Muscle of arm (tissue), 12 donors: ENCODE data around the gene ATAD3B. TPM values are rescaled to one million over a fixed set of nuclear protein-coding genes. Genes with fewer than 3 reads are reported as not detected.
"Not testable (repeated sequence)": the region's sequence is repeated elsewhere in the genome, so short reads cannot be mapped to it uniquely, and the experiment has no call there.

Experiments used
- DNase-seq: peaks from one replicate; pipeline ENCODE4 v3.0.0-alpha.2; 2013
- polyA plus RNA-seq, 12 donors: library from polyadenylated mRNA; unstranded; fragments of 120-200 nt; gene quantifications; one replicate each; pipeline ENCODE4 v1.2.1, GENCODE V29; 2013; ENCODE audit not compliant: insufficient read length in 12 of 12

ATAD3B gene
- polyA plus RNA-seq, 12 donors: 5.7 to 50.0 (median 10.4) TPM; not detected in 1

- no peak for DNase-seq
Measured at GRCh38 chr1:1449099-1449739, 22.3 kb upstream of the ATAD3B start, which contains the start of gene ATAD3C. ATAD3C (plus strand) TSS chr1:1449689; CDS start chr1:1450684, 995 bp downstream.

DNA sequence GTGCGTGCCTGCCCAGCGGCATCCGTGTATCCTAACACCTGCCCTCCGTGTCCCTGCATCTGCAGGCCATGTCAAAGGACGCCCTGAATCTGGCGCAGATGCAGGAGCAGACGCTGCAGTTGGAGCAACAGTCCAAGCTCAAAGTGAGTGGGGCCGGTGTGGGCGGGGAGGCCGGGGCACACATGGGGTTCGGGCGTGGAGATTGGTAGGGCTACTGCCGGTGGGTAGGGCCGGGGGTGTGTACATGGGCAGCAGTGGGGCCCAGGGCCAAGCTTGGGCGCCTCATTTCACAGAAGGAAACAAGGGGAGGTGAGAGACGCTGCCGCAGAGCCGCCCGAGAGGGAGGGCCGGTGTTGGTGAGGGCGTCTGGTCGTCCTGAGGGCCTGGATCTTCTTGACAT, 20.9 kb upstream of the ATAD3B start:
- not testable (repeated sequence) for DNase-seq

- DNase-seq: no peak
Measured at GRCh38 chr1:1451696-1452364, 19.7 kb upstream of the ATAD3B start.

DNA sequence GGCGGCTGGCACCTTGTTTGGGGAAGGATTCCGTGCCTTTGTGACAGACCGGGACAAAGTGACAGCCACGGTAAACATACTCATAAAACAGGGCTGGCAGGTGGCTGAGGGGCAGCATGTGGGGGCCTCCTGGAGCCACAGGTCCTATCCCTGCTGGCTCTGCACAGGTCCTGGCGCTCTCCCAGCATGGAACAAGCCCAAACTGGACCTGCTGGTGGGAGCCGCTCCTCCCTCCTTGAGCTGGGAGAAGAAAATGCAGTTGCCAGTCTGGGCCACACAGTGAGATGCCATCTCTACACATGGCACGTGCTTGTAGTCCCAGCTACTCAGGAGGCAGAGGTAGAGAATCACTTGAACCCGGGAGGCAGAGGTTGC, 19.2 kb upstream of the ATAD3B start:
- not testable (repeated sequence) for DNase-seq

DNA sequence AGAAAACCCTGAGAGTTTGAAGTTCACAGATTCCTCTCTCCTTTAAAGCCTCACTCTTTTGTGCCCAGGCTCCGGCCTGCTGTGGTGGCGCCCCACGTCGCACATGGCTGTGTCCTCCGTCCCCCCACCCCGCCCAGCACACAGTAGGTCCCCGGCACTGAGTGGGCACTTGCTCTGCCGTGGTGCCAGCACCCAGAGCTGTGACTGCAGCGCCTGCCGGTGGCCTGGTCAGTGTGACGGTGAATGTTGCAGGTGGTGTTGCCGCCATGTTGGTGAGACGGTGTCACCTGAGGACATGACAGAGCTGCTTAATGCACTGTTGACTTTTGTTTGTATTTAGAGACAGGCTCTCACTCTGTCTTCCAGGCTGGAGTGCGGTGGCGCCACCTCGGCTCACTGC, 18.7 kb upstream of the ATAD3B start:
- DNase-seq: no peak

DNA sequence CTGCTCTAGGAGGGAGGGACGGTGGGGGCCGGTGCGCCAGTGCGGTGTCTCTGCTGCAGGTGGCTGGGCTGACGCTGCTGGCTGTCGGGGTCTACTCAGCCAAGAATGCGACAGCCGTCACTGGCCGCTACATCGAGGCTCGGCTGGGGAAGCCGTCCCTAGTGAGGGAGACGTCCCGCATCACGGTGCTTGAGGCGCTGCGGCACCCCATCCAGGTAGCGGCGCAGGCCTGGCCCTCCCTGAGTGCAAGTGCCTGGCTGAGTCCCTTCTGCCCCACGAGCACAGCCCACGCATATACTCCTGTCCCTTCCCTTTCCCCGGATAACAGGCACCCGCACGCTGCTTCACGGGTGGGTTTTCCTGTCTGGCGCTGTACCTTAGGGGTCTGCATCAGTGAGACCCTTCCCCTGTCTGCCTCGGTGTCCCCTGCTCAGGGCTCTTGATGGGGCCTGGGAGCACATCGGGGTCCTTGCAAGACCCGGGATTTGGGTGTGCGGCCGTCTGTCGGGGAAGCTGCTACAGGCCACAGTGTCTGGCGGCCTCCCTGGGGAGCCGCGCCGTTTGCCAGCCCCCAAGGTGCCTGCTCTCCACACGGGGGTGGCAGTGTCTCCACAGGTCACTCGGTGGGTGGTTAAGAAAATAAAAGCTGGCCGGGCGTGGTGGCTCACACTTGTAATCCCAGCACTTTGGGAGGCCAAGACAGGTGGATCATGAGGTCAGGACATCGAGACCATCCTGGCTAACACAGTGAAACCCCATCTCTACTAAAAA, 17.1 kb upstream of the ATAD3B start:
- not testable (repeated sequence) for DNase-seq

GRCh38 chr1:1455366-1455884, 16.1 kb upstream of the ATAD3B start:
- DNase-seq: no peak

GRCh38 chr1:1455934-1456333, 15.6 kb upstream of the ATAD3B start:
- DNase-seq: not testable (repeated sequence)

DNA sequence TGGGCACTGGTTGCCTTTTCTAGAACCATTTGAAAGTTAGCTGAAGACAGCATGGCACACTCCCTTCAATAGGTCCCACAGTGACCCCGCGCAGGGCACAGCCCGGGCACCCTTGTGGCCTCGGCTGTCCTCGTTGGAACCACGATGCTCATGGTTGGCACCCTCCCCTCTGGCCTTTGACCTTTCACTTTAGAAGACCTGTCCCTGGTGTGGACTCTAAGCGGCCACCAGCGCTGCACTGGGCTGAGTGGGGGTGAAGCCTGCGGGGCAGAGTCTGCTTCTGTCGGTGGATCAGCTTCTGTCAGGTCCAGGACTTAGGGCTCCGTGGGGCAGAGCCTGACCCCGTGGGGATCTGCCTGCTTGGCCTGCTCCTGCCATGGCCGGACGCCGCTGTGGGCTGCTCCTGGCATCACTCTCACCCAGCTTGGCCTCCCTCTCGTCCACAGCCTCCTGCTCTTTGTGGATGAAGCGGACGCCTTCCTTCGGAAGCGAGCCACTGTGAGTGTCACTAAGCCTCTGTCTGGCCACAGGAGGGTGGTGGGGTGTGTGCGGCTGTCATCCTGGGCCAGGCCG, 14.8 kb upstream of the ATAD3B start:
- DNase-seq: not testable (repeated sequence)

DNA sequence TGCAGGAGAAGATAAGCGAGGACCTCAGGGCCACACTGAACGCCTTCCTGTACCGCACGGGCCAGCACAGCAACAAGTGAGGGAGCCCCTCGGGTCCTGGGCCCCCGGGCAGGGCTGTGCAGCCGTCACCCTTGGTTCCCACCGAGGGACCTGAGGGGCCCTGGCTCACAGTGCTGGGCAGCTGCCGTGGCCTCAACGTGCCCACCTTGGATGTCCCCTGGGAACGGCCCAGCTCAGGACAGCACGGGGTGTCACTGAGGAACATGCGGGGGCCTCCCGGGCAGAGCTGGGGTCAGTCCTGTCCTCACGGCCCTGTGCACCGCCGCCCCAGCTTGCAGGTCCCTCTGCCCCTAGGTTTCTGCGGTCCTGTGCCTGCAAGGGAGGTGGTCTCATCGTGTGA, 12.4 kb upstream of the ATAD3B start:
- not testable (repeated sequence) for DNase-seq

DNA sequence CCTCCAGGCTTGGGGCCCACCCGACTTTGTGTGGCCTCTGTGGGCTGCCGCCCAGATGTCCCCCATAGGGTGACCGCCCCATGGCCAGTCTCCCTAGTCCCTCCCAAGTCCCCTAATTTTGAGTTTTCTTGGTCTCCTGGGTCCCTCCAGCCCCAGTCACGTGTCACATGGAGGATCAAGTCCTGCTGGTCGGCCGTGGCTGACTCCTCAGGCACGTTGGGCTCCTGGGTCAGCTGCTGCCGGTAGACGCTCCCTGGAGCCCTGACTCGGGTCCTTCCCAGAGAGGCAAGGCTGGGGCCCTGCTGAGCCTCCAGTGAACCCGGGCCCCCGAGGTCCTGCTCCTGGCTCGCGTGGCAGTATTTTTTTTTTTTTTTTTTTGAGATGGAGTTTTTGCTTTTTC, 11.9 kb upstream of the ATAD3B start:
- not testable (repeated sequence) for DNase-seq

- no peak for DNase-seq
Measured at GRCh38 chr1:1460540-1461130, 10.9 kb upstream of the ATAD3B start.

- DNase-seq: no peak
Measured at GRCh38 chr1:1461721-1462317, 9.7 kb upstream of the ATAD3B start.

DNA sequence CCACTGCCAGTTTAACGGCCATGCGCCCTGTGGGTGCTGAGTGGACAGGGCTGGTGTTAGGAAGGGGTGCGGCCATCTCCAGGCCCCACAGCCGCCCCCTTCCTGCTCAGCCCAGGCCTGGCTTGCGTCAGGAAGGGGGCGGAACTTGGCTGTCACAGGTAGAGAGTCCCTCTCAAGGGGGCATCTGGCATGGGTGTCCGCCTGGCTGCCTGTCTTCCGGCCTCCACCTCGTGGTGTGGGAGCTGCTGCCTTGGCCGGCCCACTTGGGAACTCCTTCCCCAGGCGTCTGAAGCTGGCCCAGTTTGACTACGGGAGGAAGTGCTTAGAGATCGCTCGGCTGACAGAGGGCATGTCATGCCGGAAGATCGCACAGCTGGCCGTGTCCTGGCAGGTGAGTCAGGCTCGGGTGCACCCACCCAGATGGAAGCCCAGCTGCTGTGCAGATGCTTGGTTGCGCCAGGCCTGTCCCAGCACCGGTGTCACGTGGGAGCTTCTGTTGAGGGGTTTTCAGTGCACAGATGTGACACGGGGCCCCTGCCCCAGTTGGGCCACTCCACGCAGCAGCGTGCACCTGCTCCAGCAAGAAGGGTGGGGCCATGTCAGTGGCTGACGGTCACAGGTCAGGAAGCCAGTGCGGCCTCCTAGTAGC, 9.1 kb upstream of the ATAD3B start:
- DNase-seq: no peak

- no peak for DNase-seq
Measured at GRCh38 chr1:1463312-1463711, 8.3 kb upstream of the ATAD3B start.

DNA sequence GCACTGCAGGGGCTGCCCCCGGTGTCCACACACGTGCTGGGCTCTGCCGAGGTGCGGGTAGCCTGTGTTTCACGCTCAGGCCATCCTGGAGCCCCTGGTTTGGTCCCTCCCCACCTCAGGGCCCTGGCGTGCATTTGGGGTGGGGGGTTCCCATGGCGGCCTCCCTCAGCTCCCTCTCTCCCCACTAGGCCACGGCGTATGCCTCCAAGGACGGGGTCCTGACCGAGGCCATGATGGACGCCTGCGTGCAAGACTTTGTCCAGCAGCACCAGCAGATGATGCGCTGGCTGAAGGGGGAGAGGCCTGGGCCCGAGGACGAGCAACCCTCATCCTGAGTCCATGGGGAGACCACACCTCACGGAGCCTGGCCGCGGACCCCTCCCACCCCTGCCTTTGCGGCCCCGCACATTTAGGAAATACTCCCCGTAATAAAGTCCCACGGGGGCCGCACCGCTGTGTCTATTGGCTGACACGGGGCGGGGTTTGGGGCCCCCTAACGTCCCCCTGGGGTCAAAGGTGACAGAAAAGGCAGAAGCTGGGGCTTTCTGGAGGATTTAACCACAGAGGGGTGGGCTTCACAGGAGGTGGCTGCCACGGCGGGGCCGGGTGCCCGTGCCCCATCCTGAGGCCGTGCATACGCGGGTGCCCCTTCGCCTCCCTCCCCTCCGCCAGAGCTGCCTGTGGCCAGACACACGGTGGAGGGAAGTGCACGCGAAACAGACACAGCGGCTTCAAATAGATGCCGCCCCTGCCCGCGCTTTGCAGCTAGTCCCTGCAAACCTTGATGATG, 3.2 kb upstream of the ATAD3B start:
- DNase-seq: not testable (repeated sequence)

GRCh38 chr1:1470626-1471388, 758 bp upstream of the ATAD3B start:
- no peak for DNase-seq

DNA sequence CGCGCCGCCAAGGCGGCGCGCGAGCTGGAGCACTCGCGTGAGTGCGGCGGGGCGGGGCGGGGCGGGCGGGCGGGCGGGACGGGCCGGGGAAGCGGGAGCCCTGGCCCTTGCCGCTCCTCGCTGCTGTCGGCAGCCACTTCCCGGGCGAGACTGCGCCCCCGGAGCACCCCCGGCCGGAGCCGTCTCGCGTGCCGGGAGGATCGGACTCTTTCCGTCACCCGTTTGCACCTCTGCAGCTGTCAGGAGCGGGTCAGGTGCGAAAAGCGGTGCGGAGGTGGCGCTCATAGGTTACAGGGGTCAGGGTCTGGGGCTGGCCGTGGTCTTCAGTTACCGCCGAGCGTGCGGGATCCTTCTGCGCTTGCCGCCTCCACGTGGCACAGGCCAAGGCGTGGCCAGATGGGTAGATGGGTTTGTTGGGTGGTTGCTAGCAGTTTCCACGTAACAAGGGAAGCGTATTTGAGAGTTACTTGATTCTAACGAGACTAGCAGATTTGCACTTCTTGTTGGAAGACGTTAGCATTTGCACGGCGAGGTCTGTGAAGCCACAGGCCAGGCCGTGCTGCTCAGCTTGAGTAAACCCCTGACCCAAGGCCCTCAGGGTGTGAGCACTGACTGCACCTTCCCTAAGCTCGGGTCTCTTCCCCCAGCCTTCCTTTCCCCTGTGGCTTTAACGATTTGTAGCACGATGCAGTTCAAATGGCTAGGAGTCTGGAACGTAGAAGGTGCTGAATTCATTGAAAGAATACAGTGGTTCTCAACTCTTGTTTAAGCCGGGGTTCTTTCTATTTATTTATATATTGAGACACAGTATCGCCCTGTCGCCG, 700 bp downstream of the ATAD3B start:
- DNase-seq: not testable (repeated sequence)
